Measurements from ENCODE around the gene USP3.

DNA sequence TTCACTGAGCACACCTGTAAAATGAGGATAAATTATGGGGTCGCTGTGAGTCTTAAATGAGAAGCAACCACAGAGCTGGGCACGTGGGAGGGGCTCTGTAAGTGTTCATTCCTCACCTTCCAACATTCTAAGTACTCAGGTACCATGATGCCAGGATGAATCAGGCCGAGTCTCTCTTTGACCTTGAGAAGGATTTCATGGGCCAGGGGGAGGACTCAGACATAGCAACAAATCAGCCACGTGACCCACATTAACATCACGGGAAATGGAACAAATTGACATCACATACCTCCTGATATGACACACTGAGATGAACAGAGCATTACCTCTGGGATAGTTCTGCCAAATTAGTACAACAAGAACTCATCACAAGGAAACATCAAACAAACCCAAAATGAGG lies 35.2 kb upstream of the USP3 start:
- TF ChIP-seq ZNF263 (CRISPR knock-in tag; IDR thresholded peaks at IDR 0.05; ENCODE audit: borderline replicate concordance): no peak
- TF ChIP-seq, protein P1, sequence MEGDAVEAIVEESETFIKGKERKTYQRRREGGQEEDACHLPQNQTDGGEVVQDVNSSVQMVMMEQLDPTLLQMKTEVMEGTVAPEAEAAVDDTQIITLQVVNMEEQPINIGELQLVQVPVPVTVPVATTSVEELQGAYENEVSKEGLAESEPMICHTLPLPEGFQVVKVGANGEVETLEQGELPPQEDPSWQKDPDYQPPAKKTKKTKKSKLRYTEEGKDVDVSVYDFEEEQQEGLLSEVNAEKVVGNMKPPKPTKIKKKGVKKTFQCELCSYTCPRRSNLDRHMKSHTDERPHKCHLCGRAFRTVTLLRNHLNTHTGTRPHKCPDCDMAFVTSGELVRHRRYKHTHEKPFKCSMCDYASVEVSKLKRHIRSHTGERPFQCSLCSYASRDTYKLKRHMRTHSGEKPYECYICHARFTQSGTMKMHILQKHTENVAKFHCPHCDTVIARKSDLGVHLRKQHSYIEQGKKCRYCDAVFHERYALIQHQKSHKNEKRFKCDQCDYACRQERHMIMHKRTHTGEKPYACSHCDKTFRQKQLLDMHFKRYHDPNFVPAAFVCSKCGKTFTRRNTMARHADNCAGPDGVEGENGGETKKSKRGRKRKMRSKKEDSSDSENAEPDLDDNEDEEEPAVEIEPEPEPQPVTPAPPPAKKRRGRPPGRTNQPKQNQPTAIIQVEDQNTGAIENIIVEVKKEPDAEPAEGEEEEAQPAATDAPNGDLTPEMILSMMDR (IDR thresholded peaks at IDR 0.05 in 2 of 3, conservative IDR thresholded peaks at IDR 0.05 in 1 of 3; ENCODE audit: insufficient read depth in 2 of 3, low read depth in 1 of 3, low read length in 3 of 3): no peak
- TF ChIP-seq, protein P2, sequence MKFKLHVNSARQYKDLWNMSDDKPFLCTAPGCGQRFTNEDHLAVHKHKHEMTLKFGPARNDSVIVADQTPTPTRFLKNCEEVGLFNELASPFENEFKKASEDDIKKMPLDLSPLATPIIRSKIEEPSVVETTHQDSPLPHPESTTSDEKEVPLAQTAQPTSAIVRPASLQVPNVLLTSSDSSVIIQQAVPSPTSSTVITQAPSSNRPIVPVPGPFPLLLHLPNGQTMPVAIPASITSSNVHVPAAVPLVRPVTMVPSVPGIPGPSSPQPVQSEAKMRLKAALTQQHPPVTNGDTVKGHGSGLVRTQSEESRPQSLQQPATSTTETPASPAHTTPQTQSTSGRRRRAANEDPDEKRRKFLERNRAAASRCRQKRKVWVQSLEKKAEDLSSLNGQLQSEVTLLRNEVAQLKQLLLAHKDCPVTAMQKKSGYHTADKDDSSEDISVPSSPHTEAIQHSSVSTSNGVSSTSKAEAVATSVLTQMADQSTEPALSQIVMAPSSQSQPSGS (CRISPR knock-in tag; IDR thresholded peaks at IDR 0.05): no peak
- TF ChIP-seq RB1 (IDR thresholded peaks at IDR 0.05; ENCODE audit: low read depth): no peak
- no peak for TF ChIP-seq SUPT5H (IDR thresholded peaks at IDR 0.05)
- no peak for TF ChIP-seq GABPB1 (CRISPR knock-in tag; IDR thresholded peaks at IDR 0.05)
- TF ChIP-seq NR2C2 (CRISPR knock-in tag; IDR thresholded peaks at IDR 0.05): no peak
- no peak for TF ChIP-seq NR2C2 (tag; IDR thresholded peaks at IDR 0.05)
- no peak for TF ChIP-seq ZNF274 (IDR thresholded peaks at IDR 0.05; ENCODE audit: borderline replicate concordance, low read depth, low read length)
- no peak for TF ChIP-seq SREBF2 (CRISPR knock-in tag; IDR thresholded peaks at IDR 0.05)
- TF ChIP-seq TCF3 (CRISPR knock-in tag; IDR thresholded peaks at IDR 0.05): no peak
- TF ChIP-seq POLR2A (conservative IDR thresholded peaks at IDR 0.05): no peak
- TF ChIP-seq, protein P3, sequence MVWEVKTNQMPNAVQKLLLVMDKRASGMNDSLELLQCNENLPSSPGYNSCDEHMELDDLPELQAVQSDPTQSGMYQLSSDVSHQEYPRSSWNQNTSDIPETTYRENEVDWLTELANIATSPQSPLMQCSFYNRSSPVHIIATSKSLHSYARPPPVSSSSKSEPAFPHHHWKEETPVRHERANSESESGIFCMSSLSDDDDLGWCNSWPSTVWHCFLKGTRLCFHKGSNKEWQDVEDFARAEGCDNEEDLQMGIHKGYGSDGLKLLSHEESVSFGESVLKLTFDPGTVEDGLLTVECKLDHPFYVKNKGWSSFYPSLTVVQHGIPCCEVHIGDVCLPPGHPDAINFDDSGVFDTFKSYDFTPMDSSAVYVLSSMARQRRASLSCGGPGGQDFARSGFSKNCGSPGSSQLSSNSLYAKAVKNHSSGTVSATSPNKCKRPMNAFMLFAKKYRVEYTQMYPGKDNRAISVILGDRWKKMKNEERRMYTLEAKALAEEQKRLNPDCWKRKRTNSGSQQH (CRISPR knock-in tag; IDR thresholded peaks at IDR 0.05): no peak
- TF ChIP-seq BACH1 (tag; IDR thresholded peaks at IDR 0.05): no peak

All from K562 (cell line).